Stomach (tissue), 9 donors: Measurements from ENCODE around the gene HOXD13. TPM values are rescaled to one million over a fixed set of nuclear protein-coding genes. Genes with fewer than 3 reads are reported as not detected.

Experiments used
- DNase-seq, 2 donors: peaks; one replicate each; pipeline versions ENCODE4 v3.0.0 to v3.0.0-alpha.2; 2013 to 2019
- H3K27ac ChIP-seq, 5 donors: fragments of 200-600 bp in 4 of 5; sonication (generic) in 4 of 5; one replicate each; pipeline ENCODE4 v1.5.1; 2013 to 2019; ENCODE audit warnings: mild to moderate bottlenecking in 1 of 5, moderate library complexity in 1 of 5
- H3K27me3 ChIP-seq, 3 donors: fragments of 200-600 bp; sonication (generic); one replicate each; pipeline ENCODE4 v1.5.1; 2017 to 2019; ENCODE audit warnings: mixed run types in 1 of 3
- H3K36me3 ChIP-seq, 4 donors: fragments of 200-600 bp; sonication (generic); 1 replicate in 3 of 4; 2 replicates in 1 of 4; pipeline ENCODE4 v1.5.1; 2016 to 2019
- H3K4me1 ChIP-seq, 4 donors: fragments of 200-600 bp; sonication (generic); one replicate each; pipeline ENCODE4 v1.5.1; 2016 to 2019
- H3K4me3 ChIP-seq, 4 donors: fragments of 200-600 bp; sonication (generic) in 3 of 4; one replicate each; pipeline ENCODE4 v1.5.1; 2016 to 2019; ENCODE audit warnings: mild to moderate bottlenecking in 1 of 4
- H3K9me3 ChIP-seq, 4 donors: fragments of 200-600 bp; sonication (generic); one replicate each; pipeline ENCODE4 v1.5.1; 2016 to 2019
- EP300 ChIP-seq: sonication (generic); formaldehyde crosslinking; IDR thresholded peaks from one replicate; pipeline ENCODE4 v1.6.1; 2017; ENCODE audit warnings: antibody characterized with exemption
- POLR2A ChIP-seq, 4 donors: fragments of 450-650 bp; IDR thresholded peaks; one replicate each; pipeline ENCODE4 v1.6.1; 2016; ENCODE audit warnings: antibody characterized with exemption in 4 of 4, control low read depth in 2 of 4, mild to moderate bottlenecking in 1 of 4, moderate library complexity in 1 of 4
- POLR2AphosphoS5 ChIP-seq, 3 donors: sonication (generic); formaldehyde crosslinking; IDR thresholded peaks; one replicate each; pipeline ENCODE4 v1.6.1; 2016; ENCODE audit warnings: antibody characterized with exemption in 3 of 3
- whole genome bisulfite sequencing, 5 donors: extraction: QIAGEN DNeasy Blood & Tissue Kit in 3 of 5; methylation state at CpG; one replicate each; pipeline versions ENCODE4 v1.1.5 to v1.1.7; 2013 to 2018; 5-methylcytosine and 5-hydroxymethylcytosine counted together
- intact Hi-C: fragments of 100-400 bp; cut with DNase I; formaldehyde crosslinking; loops from one replicate; pipeline ENCODE4 v1.15.1; 2023; ENCODE audit warnings: low total_unique reads
- polyA plus RNA-seq, 3 donors: library from polyadenylated mRNA; stranded (reverse); fragments of 200-250 nt; gene quantifications; one replicate each; pipeline ENCODE4 v1.2.3, GENCODE V29; 2013
- total RNA-seq, 5 donors: library from RNA; depleted of rRNA; stranded (reverse); fragments of >200 nt; gene quantifications; one replicate each; pipeline versions ENCODE4 v1.1.0 to v1.2.3, GENCODE V29; 2014 to 2016
- TF ChIP-seq, protein P1 (sequence below), 7 experiments: fragments of 450-650 bp in 4 of 7; fragments of 200-600 bp in 3 of 7; sonication (generic) in 3 of 7; IDR thresholded peaks; one replicate each; pipeline ENCODE4 v1.5.1; 2016 to 2019; ENCODE audit warnings: antibody characterized with exemption in 7 of 7, control low read depth in 2 of 7, mild to moderate bottlenecking in 1 of 7
- donor health status: healthy with polysubstance abuse.
- donor health status: Bipolar disorder and iron deficiency.
- donor health status: healthy.

Gene HOXD13
- total and polyA plus RNA-seq, 8 donors, result not detected

DNA sequence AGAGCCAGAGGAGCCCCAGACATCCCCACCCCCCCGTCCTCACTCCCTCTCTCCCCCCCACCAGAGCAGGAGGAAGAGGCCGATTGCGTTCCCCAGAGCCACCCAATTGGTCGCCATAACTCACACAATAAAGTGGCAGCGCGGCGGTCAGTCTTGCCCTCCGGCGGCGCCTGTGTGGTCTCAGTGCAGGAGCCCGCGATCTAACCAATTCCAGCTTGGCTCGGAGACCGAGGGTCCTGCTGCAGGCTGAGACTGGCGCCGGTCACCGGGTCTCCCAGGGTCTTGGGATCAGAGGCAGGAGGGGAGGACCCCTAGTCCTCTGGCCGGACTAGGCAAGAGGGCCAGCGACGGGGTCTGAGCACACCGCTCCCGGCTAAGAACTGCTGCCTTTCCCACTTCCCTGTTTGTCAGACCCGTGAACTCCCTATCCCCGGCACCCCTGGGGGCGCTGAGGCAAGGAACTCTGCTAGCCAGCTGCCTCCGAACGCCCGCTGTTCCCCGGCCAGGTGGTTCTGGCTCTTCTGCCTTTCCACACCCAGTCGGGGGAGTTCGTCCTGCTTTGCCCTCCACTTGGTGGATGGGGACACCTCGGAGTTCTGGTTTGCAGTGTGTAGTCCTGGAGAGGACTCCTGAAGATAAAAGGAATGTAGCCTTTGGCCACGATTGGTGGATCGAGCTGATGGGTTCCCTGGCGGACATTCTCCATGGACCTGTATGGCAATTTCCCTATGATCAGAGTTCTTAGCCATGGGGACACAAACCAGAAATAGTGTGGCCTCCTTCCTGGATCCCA, 6.0 kb downstream of the HOXD13 start:
- DNase-seq, result peak in 1 of 2 donors; percentile 24
- WGBS, 5 donors, result 4 to 8% (median 5%) methylated on average over 17 to 35 of the region's 35 CpGs
- H3K4me1 ChIP-seq, result peaks cover 22 to 52% (median 34%) of the 10 kb centered on the region in 4 donors
- TF ChIP-seq, protein P1, sequence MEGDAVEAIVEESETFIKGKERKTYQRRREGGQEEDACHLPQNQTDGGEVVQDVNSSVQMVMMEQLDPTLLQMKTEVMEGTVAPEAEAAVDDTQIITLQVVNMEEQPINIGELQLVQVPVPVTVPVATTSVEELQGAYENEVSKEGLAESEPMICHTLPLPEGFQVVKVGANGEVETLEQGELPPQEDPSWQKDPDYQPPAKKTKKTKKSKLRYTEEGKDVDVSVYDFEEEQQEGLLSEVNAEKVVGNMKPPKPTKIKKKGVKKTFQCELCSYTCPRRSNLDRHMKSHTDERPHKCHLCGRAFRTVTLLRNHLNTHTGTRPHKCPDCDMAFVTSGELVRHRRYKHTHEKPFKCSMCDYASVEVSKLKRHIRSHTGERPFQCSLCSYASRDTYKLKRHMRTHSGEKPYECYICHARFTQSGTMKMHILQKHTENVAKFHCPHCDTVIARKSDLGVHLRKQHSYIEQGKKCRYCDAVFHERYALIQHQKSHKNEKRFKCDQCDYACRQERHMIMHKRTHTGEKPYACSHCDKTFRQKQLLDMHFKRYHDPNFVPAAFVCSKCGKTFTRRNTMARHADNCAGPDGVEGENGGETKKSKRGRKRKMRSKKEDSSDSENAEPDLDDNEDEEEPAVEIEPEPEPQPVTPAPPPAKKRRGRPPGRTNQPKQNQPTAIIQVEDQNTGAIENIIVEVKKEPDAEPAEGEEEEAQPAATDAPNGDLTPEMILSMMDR (IDR thresholded peaks at IDR 0.05), result no peak
- TF ChIP-seq POLR2AphosphoS5 (IDR thresholded peaks at IDR 0.05), result no peak
- TF ChIP-seq EP300, result no peak
- no peak for TF ChIP-seq POLR2A (IDR thresholded peaks at IDR 0.05)
- intact Hi-C loops, result loop anchor here (5.0 kb wide), 1 partner anchor 411 kb away; no protein-coding TSS in a partner anchor
- H3K27ac ChIP-seq, result no peak overlapping the region
- peaks cover 64 to 100% (median 100%) of the 10 kb centered on the region in 3 donors for H3K27me3 ChIP-seq
- peaks cover 0 to 3% (median 1%) of the 10 kb centered on the region in 4 donors for H3K9me3 ChIP-seq
- H3K36me3 ChIP-seq, result no peaks in the 10 kb centered on the region
- no peak overlapping the region for H3K4me3 ChIP-seq

DNA sequence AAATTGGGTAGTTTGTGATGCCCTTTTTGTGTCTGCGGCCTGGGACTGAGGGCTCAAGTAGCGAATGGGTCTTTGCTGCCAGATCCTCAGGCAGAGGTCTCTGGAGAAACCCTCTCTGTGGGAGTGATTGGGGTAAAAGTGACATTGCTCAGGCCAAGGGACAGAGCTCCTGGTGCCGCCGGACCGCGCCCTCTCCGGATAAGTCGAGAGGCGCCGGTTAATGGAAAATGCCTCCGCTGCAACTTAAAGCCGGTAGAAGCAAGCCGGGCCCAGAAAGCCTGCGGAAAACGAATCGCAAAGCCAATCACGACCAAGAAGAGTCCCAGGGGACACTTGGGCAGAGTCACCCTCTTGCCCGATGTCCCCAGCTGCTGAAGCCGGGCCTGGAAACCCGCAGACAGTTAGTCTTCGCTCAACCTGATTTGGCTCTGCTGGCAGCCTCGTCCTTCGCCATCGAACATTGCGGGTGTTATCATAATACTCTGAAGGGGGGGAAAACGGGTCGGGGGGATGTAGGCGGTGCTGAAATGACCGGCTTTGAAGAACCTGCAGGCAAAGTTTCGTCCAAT, 6.7 kb downstream of the HOXD13 start:
- TF ChIP-seq POLR2AphosphoS5 (IDR thresholded peaks at IDR 0.05), result no peak
- no peak for TF ChIP-seq POLR2A (IDR thresholded peaks at IDR 0.05)
- TF ChIP-seq, protein P1 (IDR thresholded peaks at IDR 0.05), result no peak
- no peak for TF ChIP-seq EP300
- Histone ChIP-seq H3K27ac (no peak overlapping the region), H3K9me3 (peaks cover 0 to 3% (median 0%) of the 10 kb centered on the region in 4 donors), H3K36me3 (no peaks in the 10 kb centered on the region), H3K27me3 (peaks cover 62 to 100% (median 100%) of the 10 kb centered on the region in 3 donors), H3K4me1 (peaks cover 25 to 54% (median 35%) of the 10 kb centered on the region in 4 donors), H3K4me3 (no peak overlapping the region)
- intact Hi-C loops, result loop anchor here (5.0 kb wide), 1 partner anchor 412 kb away; no protein-coding TSS in a partner anchor
- 6 to 8% (median 7%) methylated on average over 28 to 30 of the region's 30 CpGs for WGBS, 5 donors
- DNase-seq, result peak in 1 of 2 donors; percentile 18

DNA sequence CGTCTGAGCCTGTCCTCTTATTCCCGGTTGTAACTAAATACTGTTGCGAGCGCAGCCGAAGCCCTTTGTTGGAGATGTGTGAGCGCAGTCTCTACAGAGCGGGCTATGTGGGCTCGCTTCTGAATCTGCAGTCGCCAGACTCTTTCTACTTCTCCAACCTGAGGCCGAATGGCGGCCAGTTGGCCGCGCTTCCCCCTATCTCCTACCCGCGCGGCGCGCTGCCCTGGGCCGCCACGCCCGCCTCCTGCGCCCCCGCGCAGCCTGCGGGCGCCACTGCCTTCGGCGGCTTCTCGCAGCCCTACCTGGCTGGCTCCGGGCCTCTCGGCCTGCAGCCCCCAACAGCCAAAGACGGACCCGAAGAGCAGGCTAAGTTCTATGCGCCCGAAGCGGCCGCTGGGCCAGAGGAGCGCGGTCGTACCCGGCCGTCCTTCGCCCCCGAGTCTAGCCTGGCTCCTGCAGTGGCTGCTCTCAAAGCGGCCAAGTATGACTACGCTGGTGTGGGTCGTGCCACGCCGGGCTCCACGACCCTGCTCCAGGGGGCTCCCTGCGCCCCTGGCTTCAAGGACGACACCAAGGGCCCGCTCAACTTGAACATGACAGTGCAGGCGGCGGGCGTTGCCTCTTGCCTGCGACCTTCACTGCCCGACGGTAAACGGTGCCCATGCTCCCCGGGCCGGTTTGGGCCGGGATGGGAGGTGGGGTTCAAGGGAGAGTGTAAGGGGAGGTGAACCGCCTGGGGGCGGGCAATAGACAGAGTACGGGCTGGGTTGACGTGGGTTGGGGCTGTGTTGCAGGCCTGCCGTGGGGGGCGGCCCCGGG, 7.4 kb downstream of the HOXD13 start, which contains the start of gene HOXD12:
Gene HOXD12 (plus strand): TSS at position 68 of the 819 bp plus-strand sequence. CDS start 7 bp downstream, at position 75.
- Histone ChIP-seq H3K4me1 (peaks cover 32 to 61% (median 42%) of the 10 kb centered on the region in 4 donors), H3K36me3 (no peaks in the 10 kb centered on the region), H3K4me3 (no peak within 1 kb of the TSS), H3K27me3 (peaks cover 60 to 100% (median 100%) of the 10 kb centered on the region in 3 donors), H3K27ac (no peak within 1 kb of the TSS), H3K9me3 (peaks cover 0 to 4% (median 0%) of the 10 kb centered on the region in 4 donors)
- TF ChIP-seq POLR2AphosphoS5 (IDR thresholded peaks at IDR 0.05) (no peak), EP300 (no peak), POLR2A (IDR thresholded peaks at IDR 0.05) (no peak)
- TF ChIP-seq, protein P1 (IDR thresholded peaks at IDR 0.05), result no peak
- peak in 1 of 2 donors; percentile 24 for DNase-seq
- WGBS, 5 donors, result 7 to 13% (median 9%) methylated on average over 27 to 70 of the region's 70 CpGs
- intact Hi-C loops, result loop anchor here (5.0 kb wide), 1 partner anchor 413 kb away; no protein-coding TSS in a partner anchor
